CD4-positive, alpha-beta T cell treated with Interleukin-6 for 4 hours (primary cell): Measurements from ENCODE around the gene A2ML1.
"Not testable (repeated sequence)": the region's sequence is repeated elsewhere in the genome, so short reads cannot be mapped to it uniquely, and the experiment has no call there.

Source experiments
- DNase-seq: peaks from one replicate; pipeline ENCODE4 v3.0.0-alpha.2; 2020; ENCODE audit warnings: mixed read lengths

A2ML1 gene

DNA sequence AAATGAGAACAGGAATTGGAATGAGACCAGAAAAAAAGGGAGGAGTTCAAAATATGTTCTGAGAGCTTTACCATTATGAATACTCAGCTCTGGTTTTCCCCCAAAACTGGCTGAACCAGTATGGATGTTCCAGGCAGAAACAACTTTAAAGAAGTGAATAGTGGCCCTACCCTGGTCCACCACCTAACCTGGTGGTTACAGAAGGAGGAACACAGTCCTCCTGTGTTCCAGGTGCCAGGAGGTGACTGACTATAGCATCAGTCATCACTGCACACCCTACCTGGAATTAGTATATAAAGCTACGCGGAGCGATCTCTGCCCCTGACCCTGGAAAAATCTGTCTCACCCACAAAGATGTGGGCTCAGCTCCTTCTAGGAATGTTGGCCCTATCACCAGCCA, at the start of gene A2ML1:
Gene A2ML1 (plus strand): TSS at position 324 of the 400 bp plus-strand sequence. CDS start 31 bp downstream, at position 355.
- DNase-seq = no peak

DNA sequence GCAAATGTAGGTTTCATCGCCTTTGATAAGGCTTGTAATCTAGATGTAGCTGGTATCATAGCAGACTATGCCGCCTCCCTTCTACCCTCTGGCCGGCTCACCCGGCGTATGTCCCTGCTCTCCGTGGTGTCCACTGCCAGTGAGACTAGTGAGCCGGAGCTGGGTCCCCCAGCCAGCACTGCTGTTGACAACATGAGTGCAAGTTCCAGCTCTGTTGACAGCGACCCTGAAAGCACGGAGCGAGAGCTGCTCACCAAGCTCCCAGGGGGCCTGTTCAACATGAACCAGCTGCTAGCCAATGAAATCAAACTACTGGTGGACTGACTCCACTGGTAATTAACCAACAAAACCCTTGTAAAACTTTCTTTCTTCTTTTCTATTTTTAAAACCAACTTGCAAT, 49.0 kb upstream of the A2ML1 start:
- DNase-seq = no peak

DNA sequence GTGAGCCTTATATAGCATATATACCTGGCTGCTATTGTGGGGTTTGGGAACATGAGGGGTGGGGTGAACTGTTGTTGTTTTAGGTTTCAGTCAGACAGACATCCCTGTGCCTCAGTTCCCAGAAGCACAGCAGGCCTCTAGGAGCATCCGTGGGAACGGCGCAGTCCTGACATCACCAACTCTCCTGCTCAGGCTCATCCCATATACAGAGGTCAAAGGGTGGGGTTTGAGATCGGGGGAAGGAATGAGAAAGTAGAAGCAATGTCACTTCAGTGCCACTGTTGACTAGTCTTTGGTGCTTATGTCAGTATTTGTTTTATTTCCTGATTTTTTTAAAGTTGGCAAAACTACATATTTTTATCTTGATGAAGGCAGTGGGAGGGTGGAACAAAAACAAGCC, 43.1 kb upstream of the A2ML1 start:
- DNase-seq = no peak

GRCh38 chr12:8779862-8780261, 42.6 kb upstream of the A2ML1 start:
- no peak for DNase-seq

DNA sequence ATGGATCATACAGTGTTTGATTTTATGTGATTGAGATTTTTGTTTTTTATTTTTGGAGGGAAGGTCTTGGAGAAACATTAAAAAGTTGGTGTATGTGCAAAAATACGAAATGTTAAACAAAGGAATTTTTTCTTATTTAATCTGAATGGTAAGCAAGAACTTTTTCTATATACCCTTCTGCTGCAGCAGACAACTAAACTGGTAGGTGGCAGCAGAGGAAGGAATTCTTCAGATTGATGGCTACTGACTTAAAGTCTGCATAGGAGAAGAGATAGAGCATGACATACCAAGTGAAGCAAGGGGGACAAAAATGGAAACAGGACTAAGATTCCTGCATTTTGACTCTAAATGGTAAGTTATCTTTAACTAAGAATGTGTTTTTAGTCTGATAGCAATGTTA, 42.0 kb upstream of the A2ML1 start:
- DNase-seq = no peak

- DNase-seq = no peak
These were observed 40.9 kb upstream of the A2ML1 start for GRCh38 chr12:8781381-8782127.

- DNase-seq = no peak
These were observed 38.0 kb upstream of the A2ML1 start for GRCh38 chr12:8784290-8784888.

- DNase-seq = no peak
These were observed 36.9 kb upstream of the A2ML1 start for GRCh38 chr12:8785499-8785898.

- DNase-seq = not testable (repeated sequence)
These were observed 35.2 kb upstream of the A2ML1 start for GRCh38 chr12:8787206-8787605.

DNA sequence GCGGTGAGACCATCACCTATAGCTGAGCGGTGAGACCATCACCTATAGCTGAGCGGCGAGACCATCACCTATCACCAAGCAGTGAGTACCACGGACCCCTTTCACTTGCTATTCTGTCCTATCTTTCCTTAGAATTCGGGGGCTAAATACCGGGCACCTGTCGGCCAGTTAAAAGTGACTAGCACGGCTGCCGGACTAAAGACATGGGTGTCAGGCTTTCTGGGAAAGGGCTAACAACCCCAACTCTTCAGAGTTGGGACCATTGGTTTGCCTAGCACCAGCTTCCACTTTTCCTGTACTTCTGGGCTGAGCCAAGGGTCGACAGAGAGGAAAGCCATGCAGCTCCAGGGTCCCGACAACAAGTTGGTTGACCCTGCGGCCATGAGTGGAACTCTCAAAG, 33.7 kb upstream of the A2ML1 start:
- not testable (repeated sequence) for DNase-seq

DNA sequence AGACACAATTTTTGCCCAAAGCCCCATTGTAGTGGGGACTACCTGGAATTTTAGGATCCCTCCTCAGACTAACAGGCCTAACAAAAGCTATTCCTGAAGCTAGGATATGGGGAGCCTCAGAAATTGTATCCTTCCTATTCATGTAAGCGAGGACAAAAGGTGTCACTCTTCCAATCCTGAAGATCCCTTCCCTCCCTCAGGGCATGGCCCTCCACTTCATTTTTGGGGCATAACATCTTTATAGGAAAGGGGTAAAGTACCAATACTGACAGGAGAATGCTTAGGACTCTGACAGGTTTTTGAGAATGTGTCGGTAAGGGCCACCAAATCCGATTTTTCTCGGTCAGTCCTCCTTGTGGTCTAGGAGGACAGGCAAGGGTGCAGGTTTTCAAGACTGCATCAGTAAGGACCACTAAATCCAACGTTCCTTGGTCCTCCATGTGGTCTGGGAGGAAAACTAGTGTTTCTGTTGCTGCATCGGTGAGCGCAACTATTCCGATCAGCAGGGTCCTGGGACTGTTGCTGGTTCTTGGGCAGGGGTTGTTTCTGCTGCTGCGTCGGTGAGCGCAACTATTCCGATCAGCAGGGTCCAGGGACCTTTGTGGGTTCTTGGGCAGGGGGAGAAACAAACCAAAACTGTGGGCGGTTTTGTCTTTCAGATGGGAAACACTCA, 32.9 kb upstream of the A2ML1 start:
- not testable (repeated sequence) for DNase-seq

DNA sequence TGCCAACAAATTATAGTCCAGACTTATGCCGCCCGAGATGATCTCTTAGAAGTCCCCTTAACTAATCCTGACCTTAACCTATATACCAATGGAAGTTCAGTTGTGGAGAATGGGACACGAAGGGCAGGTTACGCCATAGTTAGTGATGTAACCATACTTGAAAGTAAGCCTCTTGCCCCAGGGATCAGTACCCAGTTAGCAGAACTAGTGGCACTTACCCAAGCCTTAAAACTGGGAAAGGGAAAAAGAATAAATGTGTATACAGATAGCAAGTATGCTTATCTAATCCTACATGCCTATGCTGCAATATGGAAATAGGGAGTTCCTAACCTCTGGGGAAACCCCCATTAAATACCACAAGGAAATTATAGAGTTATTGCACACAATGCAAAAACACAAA, 29.2 kb upstream of the A2ML1 start:
- DNase-seq = not testable (repeated sequence)

- DNase-seq = not testable (repeated sequence)
These were observed 27.8 kb upstream of the A2ML1 start for GRCh38 chr12:8794611-8795010.

GRCh38 chr12:8796831-8797626, 25.4 kb upstream of the A2ML1 start:
- DNase-seq = no peak

DNA sequence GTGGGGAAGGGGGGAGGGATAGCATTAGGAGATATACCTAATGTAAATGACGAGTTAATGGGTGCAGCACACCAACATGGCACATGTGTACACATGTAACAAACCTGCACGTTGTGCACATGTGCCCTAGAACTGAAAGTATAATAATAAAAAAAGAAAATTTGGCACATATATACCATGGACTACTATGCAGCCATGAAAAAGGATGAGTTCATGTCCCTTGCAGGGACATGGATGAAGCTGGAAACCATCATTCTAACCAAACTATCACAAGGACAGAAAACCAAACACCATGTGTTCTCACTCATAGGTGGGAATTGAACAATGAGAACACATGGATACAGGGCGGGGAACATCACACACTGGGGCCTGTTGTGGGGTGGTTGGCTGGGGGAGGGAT, 21.2 kb upstream of the A2ML1 start:
- not testable (repeated sequence) for DNase-seq

- DNase-seq = not testable (repeated sequence)
These were observed 17.6 kb upstream of the A2ML1 start for GRCh38 chr12:8804833-8805232.

DNA sequence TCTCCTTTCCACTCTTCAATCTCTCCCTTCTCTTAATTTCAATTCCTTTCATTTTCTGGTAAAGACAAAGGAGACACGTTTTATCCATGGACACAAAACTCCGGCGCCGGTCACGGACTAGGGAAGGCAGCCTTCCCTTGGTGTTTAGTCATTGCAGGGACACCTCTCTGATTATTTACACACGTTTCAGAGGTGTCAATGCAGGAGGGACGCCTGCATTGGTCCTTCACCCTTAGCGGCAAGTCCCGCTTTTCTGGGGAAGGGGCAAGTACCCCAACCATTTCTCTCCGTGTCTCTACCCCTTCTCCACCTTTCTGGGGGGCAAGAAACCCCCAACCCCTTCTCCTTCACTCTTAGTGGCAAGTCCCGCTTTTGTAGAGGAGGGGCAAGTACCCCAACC, 16.9 kb upstream of the A2ML1 start:
- DNase-seq = not testable (repeated sequence)

DNA sequence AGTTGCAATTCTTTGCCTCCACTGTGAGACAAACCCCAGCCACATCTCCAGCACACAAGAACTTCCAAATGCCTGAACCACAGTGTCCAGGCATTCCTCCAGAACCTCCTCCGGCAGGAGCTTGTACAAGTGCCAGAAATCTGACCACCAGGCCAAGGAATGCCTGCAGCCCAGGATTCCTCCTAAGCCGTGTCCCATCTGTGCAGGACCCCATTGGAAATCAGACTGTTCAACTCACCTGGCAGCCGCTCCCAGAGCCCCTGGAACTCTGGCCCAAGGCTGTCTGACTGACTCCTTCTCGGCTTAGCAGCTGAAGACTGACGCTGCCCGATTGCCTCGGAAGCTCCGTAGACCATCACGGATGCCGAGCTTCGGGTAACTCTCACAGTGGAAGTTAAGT, 15.3 kb upstream of the A2ML1 start:
- DNase-seq = not testable (repeated sequence)

DNA sequence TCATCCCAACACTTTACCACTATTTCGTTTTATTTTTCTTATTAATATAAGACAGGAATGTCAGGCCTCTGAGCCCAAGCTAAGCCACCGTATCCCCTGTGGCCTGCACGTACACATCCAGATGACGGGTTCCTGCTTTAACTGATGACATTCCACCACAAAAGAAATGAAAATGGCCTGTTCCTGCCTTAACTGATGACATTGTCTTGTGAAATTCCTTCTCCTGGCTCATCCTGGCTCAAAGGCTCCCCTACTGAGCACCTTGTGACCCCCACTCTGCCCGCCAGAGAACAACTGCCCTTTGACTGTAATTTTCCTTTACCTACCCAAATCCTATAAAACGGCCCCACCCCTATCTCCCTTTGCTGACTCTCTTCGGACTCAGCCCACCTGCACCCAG, 12.3 kb upstream of the A2ML1 start:
- DNase-seq = not testable (repeated sequence)

- no peak for DNase-seq
These were observed 8.7 kb upstream of the A2ML1 start for GRCh38 chr12:8813572-8814357.

DNA sequence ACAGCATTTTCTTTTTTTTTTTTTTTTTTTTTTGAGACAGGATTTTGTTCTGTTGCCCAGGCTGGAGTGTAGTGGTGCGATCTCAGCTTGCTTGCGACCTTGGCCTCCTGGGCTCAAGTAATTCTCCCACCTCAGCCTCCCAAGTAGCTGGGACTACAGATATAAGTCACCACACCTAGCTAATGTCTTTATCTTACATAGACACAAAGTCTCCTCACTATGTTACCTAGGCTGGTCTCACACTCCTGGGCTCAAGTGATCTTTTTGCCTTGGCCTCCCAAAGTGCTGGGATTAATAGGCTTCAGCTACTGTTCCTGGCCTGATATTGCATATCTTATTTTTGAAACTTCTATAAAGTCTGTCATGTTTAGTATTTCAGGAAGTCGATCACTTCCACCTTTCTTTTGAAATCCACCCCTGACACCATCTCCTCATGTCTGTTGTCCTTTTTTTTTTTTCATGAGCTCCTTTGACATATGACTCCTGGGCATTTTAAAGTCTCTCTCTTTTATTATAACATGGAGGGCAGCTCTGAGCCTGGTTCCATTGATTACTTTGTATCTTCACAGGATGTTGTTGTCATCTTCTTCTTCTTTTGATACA, 5.9 kb upstream of the A2ML1 start:
- no peak for DNase-seq

DNA sequence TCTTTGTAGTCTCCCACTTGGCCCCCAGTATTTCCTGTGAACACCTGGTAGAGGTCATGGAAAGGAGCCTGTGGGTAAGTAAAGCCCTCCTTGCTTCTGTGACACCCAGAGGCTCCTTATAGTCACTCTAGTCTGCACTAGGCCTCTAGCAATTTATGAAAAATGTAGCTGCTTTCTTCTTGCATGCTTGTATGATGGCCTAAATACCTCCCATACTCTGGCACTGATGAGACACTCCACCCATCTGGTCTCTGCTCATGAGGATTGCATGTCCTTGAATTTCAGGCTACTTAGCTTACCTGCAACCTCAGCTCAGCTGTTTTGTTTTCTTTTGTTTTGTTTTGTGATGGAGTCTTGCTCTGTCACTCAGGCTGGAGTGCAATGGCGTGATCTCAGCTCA, 4.6 kb upstream of the A2ML1 start:
- no peak for DNase-seq
